Stimulated activated CD4-positive, alpha-beta T cell treated with anti-CD3 and anti-CD28 coated beads, TNF-alpha, amount 100 ng/mL, for 1 hour (primary cell): ENCODE results near the gene HSD17B8.
A peak's percentile ranks its signal among the peaks of the same experiment; 100 is the strongest.

Source experiments
- DNase-seq, 3 donors: peaks; one replicate each; pipeline ENCODE4 v3.0.0-alpha.2; 2020; ENCODE audit warnings: low read depth in 3 of 3, low spot score in 1 of 3

HSD17B8 gene

GRCh38 chr6:33191383-33192104 is 12.9 kb upstream of the HSD17B8 start:
- DNase-seq: no peak

- DNase-seq: no peak
Observed at GRCh38 chr6:33192105-33192646, 12.3 kb upstream of the HSD17B8 start, which contains the start of gene COL11A2. TSS of gene COL11A2 (minus strand) at chr6:33192467. CDS start at chr6:33192240, 227 bp downstream.

GRCh38 chr6:33192671-33193602 is 11.5 kb upstream of the HSD17B8 start:
- DNase-seq: peak in 1 of 3 donors; percentile 30

- no peak for DNase-seq
Observed at GRCh38 chr6:33193619-33194018, 10.8 kb upstream of the HSD17B8 start.

- no peak for DNase-seq
Observed at GRCh38 chr6:33194431-33194979, 9.9 kb upstream of the HSD17B8 start.

GRCh38 chr6:33195304-33196165 is 8.9 kb upstream of the HSD17B8 start:
- DNase-seq: no peak

- DNase-seq: no peak
Observed at GRCh38 chr6:33197431-33198048, 6.9 kb upstream of the HSD17B8 start.

- DNase-seq: no peak
Observed at GRCh38 chr6:33198159-33198852, 6.1 kb upstream of the HSD17B8 start.

- DNase-seq: no peak
Observed at GRCh38 chr6:33198853-33199436, 5.5 kb upstream of the HSD17B8 start.

GRCh38 chr6:33199687-33200218 is 4.7 kb upstream of the HSD17B8 start:
- peak; percentile 27 to 56 (median 38) for DNase-seq

GRCh38 chr6:33200219-33201146 is 4.0 kb upstream of the HSD17B8 start, which contains the start of the genes RXRB and SLC39A7:
TSS of gene RXRB (minus strand) at chr6:33200665. CDS start at chr6:33200476, 189 bp downstream.
TSS of gene SLC39A7 (plus strand) at chr6:33200867. CDS start at chr6:33201246, 379 bp downstream.
- DNase-seq: peak; percentile 94 to 99 (median 98)

GRCh38 chr6:33201147-33201545 is 3.3 kb upstream of the HSD17B8 start:
- DNase-seq: no peak

- DNase-seq: no peak
Observed at GRCh38 chr6:33201935-33202334, 2.5 kb upstream of the HSD17B8 start.

- no peak for DNase-seq
Observed at GRCh38 chr6:33202799-33203198, 1.7 kb upstream of the HSD17B8 start.

- no peak for DNase-seq
Observed at GRCh38 chr6:33203443-33204164, 851 bp upstream of the HSD17B8 start.

GRCh38 chr6:33204165-33204414 is 365 bp upstream of the HSD17B8 start:
- DNase-seq: no peak
